AG09309 (cell line): Measurements from ENCODE around the gene CHI3L1.

Experiments used
- DNase-seq: peaks from one replicate; pipeline ENCODE4 v3.0.0-alpha.2; 2010; ENCODE audit warnings: low read depth
- H3K4me3 ChIP-seq: 2 replicates; pipeline ENCODE4 v1.5.1; 2011; ENCODE audit warnings: mild to moderate bottlenecking, low read depth, low read length, moderate library complexity; ENCODE audit not compliant: control insufficient read depth
- CTCF ChIP-seq: IDR thresholded peaks from 2 replicates; pipeline ENCODE4 v1.5.1; 2011; ENCODE audit warnings: mild to moderate bottlenecking, low read depth, low read length, inconsistent platforms; ENCODE audit not compliant: insufficient read depth, control insufficient read depth; ENCODE audit errors: missing control alignments

CHI3L1 gene

DNA sequence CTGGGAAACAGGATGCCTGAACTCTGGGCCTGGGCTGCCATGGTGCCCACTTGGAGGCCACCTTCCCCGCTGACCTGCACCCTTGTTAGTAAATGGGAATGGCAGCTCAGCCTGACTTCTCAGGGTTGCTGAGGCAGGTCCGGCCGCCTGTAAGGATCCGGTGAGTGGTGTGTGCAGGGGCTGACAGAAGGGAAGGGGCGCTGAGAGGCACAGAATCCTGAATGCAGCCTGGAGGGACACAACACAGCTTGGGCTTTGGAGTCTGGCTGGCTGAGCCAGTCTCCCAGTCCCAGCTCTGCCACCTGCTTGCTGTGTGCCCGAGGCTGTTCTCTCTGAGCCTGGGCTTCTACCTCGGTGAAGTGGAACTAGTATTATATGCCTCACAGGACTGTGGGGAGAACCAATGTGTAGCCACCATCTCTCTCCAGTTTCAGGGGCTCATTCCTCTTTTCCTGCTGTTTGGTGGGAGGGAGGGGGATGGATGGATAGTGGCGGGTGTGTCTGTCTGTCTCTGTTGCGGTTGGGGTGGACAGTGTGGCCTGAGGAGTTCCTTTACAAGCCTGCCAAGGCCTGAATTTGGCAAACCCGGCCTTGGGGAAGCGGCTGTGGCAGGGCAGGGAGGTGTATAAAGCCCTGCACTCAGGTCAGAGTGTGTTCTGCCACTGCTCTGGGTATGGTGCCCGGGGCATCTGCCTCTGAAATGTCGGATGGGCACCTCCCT, 41.0 kb downstream of the CHI3L1 start:
- no peak for TF ChIP-seq CTCF
- no peak overlapping the region for H3K4me3 ChIP-seq
- DNase-seq, result no peak

- no peak overlapping the region for H3K4me3 ChIP-seq
- DNase-seq, result no peak
- TF ChIP-seq CTCF, result no peak
Observed at GRCh38 chr1:203144661-203145060, 41.8 kb downstream of the CHI3L1 start.

GRCh38 chr1:203143641-203144040, 42.9 kb downstream of the CHI3L1 start:
- H3K4me3 ChIP-seq, result no peak overlapping the region
- no peak for DNase-seq
- no peak for TF ChIP-seq CTCF

DNA sequence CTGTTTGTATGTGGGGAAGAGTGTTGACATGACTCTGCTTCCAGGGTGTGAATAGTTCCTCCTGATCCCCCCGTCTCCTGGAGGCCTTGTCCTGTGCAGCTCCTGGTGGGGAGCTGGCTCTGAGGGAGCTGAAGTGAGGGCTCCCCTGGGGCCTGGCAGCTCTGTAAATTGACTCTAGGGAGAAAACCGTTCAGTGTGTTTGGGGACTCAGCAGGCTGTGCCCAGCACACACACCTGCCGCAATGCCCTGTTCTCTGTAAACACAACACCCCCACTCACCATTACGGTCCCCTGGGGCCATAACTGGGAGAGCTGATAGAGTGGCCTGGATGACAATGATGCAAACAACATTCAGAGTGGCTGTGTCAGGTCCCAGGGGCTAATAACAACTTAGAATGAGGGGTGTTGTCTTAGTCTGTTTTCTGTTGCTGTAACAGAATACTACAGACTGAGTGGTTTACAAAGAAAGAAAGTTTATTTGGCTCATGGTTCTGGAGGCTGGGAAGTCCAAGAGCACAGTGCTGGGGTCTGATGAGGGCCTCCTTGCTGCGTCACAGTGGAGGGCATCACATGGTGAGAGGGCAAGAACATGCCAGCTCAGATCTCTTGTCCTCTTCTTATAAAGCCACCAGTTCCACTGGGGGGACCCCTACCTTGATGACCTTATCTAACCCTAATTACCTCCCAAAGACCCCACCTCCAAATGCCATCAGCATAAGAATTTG, 43.7 kb downstream of the CHI3L1 start:
- H3K4me3 ChIP-seq, result no peak overlapping the region
- DNase-seq, result no peak
- no peak for TF ChIP-seq CTCF

DNA sequence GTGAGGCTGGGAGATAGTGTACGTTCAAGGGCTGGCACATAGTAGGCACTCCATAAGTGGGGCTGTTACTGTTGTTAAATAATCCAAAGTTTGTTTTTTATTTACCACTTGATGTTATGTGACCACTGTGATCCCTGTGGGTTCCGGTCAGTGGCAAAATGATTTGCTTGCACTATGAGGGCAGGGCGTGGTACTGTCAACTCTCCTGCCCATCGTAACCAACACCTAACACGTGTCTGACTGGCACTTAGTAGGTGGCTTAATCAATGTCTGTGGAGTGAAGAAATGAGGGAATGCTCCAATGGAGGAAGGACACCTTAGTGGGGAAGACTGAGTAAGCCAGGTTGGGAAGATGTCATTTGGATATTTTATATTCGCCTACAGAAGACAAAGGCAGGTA, 44.4 kb downstream of the CHI3L1 start:
- no peak overlapping the region for H3K4me3 ChIP-seq
- no peak for TF ChIP-seq CTCF
- DNase-seq, result no peak

- TF ChIP-seq CTCF, result no peak
- no peak overlapping the region for H3K4me3 ChIP-seq
- no peak for DNase-seq
Observed at GRCh38 chr1:203140743-203141520, 45.6 kb downstream of the CHI3L1 start.
